ENCODE measurements around the gene ARHGAP30. TPM values are rescaled to one million over a fixed set of nuclear protein-coding genes. Genes with fewer than 3 reads are reported as not detected.

ARHGAP30 gene
- total and polyA plus RNA-seq, 2 of the 8 experiments (the other 6 are each of a cell fraction or from before 2014, with no cell fraction given): 0.27 to 0.39 TPM

DNA sequence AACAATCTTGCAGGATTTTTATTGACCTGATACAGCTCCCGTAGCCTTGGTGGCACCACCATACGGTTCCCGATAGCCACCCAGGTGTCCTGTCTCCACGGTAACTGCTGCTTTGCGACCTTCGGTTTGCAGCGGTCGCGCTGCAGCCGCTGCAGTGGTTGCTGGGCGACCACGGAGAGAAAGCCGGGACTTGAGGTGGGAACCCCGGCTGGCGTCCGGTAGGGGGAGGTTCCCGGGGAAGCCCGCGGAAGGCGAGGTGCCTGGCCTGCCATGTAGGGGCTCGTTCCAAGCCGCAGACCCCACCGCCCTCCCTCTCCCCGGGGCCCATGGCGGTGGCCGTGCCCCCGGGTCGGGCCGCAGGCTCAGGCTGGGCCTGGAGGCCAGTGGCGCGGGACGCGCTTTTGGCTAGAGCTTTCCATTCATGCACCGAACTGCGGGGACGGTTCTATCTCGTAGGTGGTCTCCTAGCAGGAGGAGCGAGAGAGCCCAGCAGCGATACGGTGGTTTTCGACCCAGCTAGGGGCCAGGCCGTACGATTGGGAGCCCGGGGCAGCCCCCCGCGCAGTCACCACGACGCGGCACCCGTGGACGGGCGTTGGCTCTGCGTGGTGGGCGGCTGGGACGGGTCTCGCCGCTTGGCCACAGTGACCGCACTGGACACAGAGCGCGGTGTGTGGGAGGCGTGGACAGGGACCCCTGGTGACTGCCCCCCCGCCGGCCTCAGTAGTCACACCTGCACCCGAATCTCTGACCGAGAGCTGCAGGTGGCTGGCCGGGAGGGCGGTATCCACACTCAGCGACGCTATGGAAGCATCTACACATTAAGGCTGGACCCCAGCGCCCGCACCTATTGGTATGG is 28.7 kb upstream of the ARHGAP30 start, which contains the start of gene KLHDC9 (continued):
- TF ChIP-seq CBX8 (IDR thresholded peaks at IDR 0.05; ENCODE audit: borderline replicate concordance, low read depth, low read length) (no peak), TCF12 (IDR thresholded peaks at IDR 0.05; ENCODE audit: low read depth, low read length) (no peak), CBX5 (IDR thresholded peaks at IDR 0.05; ENCODE audit: low read depth, low read length) (no peak), ZNF274 (IDR thresholded peaks at IDR 0.05; ENCODE audit: borderline replicate concordance, extremely low read depth, low read length) (no peak), SIN3A (conservative IDR thresholded peaks at IDR 0.05 in 1 of 2, IDR thresholded peaks at IDR 0.05 in 1 of 2; ENCODE audit: low read depth in 1 of 2, low read length in 2 of 2) (0 out of 4 replicates have a peak, but pooled peaks of 1 of the 2 experiments have one; percentile 65), SAP30 (IDR thresholded peaks at IDR 0.05; ENCODE audit: insufficient read depth, insufficient replicate concordance, low read length) (no peak), SUZ12 (IDR thresholded peaks at IDR 0.05; ENCODE audit: low read length) (no peak), NANOG (IDR thresholded peaks at IDR 0.05; ENCODE audit: insufficient read depth, low read depth, low read length, poor library complexity, severe bottlenecking) (no peak), TAF1 (IDR thresholded peaks at IDR 0.05; ENCODE audit: low read depth, low read length) (peak; percentile 56; the same call in 1 of the 2 replicates), KDM4A (IDR thresholded peaks at IDR 0.05; ENCODE audit: low read depth, low read length, severe bottlenecking) (peak; percentile 67), NRF1 (IDR thresholded peaks at IDR 0.05; ENCODE audit: low read depth, low read length) (no peak), TBP (IDR thresholded peaks at IDR 0.05; ENCODE audit: low read depth, low read length) (no peak), ASH2L (IDR thresholded peaks at IDR 0.05; ENCODE audit: low read length) (peak; percentile 57), YY1 (IDR thresholded peaks at IDR 0.05; ENCODE audit: low read depth, low read length) (no peak), CREB1 (IDR thresholded peaks at IDR 0.05) (peak; percentile 36; the same call in 1 of the 2 replicates), SP1 (IDR thresholded peaks at IDR 0.05; ENCODE audit: low read depth, low read length) (no peak), TEAD4 (IDR thresholded peaks at IDR 0.05; ENCODE audit: low read depth, low read length) (no peak), RNF2 (IDR thresholded peaks at IDR 0.05; ENCODE audit: borderline replicate concordance, low read depth, low read length, missing control alignments, poor library complexity, severe bottlenecking) (no peak), SIX5 (IDR thresholded peaks at IDR 0.05; ENCODE audit: low read depth, low read length) (no peak), BRCA1 (IDR thresholded peaks at IDR 0.05; ENCODE audit: low read depth, low read length) (no peak), POU5F1 (IDR thresholded peaks at IDR 0.05; ENCODE audit: low read depth, low read length) (no peak), SP2 (IDR thresholded peaks at IDR 0.05; ENCODE audit: low read length) (no peak), HDAC6 (IDR thresholded peaks at IDR 0.05; ENCODE audit: low read depth, low read length) (no peak)
- TF ChIP-seq, protein P1, sequence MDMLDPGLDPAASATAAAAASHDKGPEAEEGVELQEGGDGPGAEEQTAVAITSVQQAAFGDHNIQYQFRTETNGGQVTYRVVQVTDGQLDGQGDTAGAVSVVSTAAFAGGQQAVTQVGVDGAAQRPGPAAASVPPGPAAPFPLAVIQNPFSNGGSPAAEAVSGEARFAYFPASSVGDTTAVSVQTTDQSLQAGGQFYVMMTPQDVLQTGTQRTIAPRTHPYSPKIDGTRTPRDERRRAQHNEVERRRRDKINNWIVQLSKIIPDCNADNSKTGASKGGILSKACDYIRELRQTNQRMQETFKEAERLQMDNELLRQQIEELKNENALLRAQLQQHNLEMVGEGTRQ (IDR thresholded peaks at IDR 0.05; ENCODE audit: low read length): no peak

All from H1 (cell line).